GM21737 (cell line): ENCODE data around the gene GPX5.

Experiments
- ATAC-seq: cut with Tn5 transposase; IDR thresholded peaks from one replicate; pipeline ENCODE4 v1.9.1; 2021; ENCODE audit warnings: mild to moderate bottlenecking, moderate library complexity; ENCODE audit not compliant: unreplicated experiment

Gene GPX5

DNA sequence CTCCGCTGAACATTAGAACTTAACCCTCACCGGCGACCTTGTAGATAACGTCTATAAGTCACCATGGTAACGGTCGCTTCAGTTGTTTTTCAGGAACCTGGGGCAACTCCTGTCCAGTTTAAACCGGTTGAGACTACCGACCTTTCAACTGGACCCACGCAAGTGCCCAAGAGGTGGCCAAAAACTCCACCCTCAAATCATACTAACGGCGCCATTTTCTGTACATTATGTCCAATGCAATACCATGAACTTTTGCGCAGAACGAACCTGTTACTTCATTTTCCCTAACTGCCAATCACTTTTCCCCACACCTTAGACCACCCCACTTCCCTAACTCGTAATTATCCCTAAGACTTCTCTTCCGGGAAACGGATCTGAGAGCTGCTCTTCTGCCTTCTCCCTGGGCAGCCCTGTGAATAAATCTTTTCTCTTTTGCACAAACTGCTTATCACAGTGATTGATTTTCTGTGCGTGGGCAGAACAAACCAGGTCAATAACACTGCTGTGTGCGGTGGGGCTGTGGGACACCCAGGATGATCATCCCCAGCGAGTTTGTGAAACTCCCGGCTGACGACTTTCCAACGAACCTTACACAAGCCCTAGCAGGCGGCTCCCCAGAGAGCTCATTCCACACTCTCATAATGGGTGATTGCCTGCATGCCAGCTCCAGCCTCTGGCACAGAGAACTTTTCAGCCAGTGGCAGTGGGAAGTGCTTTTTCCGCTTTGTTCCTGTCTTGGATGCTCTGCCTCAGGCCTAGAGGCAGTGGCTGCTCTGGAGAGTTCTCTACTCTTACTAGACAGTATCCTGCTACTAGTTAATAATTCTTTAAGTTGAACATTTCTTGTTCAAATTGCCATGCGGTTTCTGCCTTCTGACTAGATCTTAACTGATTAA, 28.6 kb downstream of the GPX5 start:
- ATAC-seq, result no peak

DNA sequence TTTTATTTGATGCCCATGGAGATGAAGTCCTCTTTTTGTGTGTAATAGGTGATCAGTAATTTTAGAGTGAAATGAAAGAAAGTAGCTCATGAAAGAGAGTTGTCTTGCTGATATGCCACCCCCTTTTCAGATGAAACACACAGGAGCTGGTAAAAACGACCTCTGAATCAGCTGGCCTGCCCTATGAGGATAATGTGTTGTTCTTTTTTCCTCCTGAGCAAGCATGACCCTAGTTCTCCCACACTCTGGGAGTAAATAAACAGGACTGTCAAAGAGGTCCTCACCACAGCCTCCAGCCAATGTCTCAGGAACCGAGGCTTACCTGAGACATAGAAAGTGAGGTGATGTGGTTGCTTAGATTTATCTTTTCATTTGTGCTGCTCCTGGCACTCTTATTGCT, 29.5 kb downstream of the GPX5 start:
- ATAC-seq, result no peak

DNA sequence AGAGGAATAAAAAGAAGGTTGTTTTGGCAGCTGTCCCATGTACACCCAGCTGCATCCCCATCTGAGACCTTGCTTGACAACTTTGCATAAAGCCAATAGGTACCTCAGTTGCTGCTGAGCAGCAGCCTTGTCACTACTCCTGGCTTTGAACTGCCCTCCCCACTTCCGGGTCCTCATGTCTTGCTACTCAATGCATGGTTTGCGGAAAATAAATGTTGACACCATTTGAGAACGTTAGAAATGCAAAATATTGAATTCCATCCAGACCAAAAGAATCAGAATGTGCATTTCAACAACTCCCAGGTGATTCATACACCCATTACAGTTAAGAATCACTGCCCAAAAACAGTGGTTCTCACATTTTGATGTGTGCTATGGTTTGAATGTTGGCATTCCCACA, 32.9 kb downstream of the GPX5 start:
- ATAC-seq, result no peak

DNA sequence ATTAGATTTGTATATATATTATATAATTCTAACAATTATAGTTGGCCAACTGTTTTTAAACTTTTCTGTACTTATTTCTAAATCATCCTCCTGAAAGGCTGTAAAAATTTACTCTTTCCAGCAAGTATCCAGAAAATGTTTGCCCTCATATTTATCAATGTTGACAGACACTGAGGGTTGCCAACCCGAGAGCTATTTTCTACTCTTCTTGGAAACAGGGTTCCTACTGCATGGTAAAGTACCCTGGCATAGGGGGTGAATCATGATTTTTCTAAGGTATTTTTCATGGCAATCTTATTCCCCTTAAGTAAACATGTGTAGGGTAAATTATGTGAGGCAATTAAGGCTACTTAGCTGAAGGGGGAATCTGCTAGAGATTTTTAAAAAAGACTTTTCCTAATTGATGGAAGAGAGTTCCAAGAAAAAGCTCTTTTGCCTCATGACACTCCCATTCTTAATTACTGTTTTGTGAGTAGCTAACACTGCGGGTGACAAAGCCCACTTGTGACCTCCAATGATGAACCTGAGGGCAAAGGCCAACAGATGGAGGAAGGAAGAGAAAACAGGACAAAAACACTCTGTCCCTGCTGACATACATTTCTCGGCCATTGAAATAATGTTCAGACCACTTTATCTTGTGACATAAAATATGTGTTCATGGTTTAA, 37.9 kb downstream of the GPX5 start:
- no peak for ATAC-seq

DNA sequence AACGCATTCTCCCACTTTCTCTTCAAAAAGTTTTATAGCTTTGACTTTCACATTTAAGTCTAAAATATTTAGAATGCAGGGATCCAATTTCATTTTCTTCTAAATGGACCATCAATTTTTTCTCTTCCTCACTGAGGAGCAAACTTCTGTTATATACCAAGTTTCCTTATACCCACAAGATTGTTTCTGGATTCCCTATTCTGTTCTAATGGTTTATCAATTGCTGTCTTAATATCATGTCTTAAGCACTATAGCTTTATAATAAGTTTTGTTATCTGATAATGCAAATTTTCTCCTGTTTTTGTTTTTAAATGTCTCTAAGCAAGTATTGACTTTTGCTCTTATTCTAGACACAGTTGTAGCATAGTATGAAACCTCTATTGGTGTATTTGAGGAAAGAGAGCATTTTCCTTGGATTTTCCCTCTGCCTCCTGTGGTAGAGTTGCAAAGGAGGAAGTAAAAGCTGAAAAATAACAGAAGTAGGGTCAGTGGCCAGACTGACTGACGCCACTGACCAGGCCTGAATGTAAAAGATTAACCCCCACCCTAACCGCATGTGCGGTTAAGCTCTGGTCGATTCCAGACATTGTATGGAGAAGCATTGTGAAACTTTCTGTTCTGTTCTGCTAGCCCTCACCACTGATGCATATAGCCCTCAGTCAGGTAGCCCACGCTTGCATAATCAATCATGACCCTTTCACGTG, 40.3 kb downstream of the GPX5 start:
- no peak for ATAC-seq

DNA sequence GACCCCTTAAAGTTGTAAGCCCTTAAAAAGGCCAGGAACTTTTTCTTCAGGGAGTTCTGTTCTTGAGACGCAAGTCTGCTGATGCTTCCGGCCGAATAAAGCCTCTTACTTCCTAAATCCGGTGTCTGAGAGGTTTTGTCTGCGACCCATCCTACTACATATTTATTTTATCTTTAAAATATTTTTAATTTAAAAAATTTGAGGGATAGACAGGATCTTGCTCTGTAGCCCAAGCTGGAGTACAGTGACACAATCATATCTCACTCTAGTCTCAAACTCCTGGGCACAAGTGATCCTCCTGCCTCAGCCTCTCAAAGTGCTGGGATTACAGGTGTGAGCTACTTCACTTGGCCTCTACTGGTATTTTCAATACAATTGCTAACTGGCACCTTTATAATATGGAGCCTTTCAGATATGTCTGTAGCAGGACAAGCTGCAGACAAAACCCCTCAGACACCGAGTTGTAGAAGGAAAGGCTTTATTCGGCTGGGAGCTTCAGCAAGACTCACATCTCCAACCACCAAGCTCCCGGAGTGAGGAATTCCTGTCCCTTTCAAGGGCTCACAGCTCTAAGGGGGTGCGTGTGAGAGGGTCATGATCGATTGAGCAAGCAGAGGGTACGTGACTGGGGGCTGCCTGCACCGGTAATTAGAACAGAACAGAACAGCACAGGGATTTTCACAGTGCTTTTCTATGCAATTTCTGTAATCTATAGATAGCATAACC, 41.0 kb downstream of the GPX5 start:
- no peak for ATAC-seq

DNA sequence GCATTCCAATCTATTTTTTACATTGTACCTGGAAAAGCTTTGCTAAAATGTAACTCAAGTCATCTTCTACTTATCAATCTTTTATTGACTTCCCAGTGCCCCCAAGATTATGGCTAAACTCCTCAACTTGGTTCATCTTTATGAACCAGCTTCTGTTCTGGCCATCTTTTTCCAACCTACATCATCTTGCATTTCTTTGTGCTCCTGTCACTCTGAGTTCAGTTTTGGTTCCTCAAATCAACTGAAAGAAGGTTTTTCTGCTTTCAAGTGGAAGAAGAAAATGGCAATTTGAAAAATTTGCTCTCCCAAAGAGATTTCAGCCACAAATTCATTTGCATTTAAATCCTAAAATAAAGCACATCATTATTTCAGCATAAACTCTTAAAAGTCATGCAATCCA, 41.8 kb downstream of the GPX5 start:
- ATAC-seq, result no peak

DNA sequence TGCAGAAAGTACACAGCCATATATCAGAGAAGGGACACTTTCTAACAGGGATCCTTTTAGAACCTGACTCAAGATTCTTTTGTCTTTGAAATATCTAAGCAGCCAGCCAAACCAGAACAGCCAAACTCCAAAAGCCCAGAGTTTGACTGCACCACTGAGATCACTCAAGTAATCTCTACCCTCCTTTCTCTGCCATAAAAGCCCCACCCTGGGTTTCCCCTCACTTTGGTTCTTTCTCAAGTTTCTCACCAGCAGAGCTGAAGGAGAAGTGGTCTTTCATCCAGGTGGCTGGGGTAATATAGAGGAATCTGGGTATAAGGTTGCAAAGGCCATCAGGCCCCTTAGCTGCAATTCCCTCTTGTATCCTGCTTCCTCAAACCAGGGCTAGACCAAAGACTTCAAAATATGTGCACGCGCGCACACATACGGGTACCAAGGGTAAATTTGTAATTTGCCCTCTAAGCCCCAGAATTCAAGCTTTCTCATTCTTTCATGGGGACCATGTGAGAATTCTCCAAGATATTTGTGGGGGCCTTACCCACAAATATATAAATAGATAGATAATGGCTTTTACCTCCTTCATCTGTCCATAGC, 42.9 kb downstream of the GPX5 start:
- ATAC-seq, result no peak

DNA sequence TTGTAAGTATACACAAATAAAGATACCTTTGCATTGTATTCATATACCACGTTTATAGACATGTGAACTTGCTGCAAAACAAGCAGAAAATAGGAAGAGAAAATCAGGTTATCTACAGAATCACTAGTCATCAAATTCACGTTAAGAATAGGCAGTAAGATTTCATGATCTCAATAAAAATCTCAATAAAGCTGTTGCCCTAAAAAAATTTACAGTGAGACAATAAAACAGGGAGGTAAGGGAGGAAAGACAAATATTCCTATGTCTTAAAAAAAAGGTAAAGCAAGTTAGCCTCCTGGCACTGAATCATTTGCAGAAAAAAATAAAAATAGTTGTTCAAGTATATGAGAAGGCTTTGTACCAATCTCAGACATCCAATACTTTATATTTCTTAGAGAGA, 44.1 kb downstream of the GPX5 start:
- ATAC-seq, result no peak

DNA sequence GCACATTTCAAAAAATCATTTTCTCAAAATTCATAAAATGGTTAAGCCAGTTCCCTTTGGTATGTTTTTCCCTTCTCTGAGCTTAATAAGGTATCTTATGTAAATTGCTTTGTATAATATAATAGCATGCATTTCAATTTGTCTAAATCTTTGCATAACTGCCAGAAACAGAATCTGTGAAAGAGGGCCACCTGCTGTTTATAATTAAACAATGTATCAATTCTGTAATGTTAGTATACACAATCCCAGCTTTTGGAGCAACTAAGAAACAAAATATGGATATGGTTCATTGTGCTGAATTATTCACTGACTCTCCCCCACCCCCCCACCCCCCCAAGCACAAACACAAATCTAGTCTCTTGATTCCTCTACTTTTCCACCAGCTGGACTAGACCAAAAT, 54.8 kb downstream of the GPX5 start:
- no peak for ATAC-seq

DNA sequence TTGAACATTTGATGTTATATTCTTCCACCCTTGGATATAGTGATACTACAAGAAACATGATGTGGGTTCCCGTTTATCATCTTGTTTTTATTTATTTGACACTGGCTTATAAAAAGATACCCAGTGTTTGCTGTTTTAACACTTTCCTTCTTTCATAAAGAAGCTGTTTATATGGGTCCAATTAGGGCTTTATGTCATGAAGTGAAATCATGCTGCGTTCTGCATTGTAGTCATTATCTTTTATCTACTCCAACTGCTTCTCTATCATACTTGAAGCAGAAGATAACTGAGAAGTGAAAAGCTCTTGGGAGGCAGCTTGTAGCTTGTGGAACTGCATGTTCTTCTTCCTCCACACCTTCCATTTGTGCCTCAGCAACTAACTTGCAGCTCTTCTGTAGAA, 57.8 kb downstream of the GPX5 start:
- no peak for ATAC-seq
